ENCODE results near the gene GPSM1. TPM values are rescaled to one million over a fixed set of nuclear protein-coding genes. Genes with fewer than 3 reads are reported as not detected.

Gene GPSM1
- total RNA-seq, 1 experiment from 2014 or later = 26.4 TPM

DNA sequence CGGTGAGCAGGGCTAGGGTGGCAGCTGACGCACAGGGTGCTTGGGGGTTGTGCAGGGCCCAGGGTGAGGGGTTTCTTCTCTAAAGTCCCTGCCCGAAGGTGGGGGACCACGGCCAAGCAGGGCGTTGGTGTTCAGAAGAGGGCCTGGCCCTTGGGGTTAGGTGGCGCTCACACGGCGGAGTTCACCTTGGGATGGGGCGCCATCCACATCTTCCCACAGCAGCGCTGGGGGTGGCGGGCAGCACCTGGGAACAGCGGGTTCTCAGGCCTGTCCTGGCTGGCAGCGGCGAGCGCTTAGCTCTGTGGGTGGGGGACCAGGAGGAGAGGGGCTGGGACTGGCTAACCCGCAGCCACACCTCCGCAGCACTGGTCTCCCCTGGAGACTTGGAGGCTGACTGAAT is 6.1 kb downstream of the GPSM1 start:
- TF ChIP-seq, protein P1, sequence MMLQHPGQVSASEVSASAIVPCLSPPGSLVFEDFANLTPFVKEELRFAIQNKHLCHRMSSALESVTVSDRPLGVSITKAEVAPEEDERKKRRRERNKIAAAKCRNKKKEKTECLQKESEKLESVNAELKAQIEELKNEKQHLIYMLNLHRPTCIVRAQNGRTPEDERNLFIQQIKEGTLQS (IDR thresholded peaks at IDR 0.05) = no peak
- TF ChIP-seq, protein P2, sequence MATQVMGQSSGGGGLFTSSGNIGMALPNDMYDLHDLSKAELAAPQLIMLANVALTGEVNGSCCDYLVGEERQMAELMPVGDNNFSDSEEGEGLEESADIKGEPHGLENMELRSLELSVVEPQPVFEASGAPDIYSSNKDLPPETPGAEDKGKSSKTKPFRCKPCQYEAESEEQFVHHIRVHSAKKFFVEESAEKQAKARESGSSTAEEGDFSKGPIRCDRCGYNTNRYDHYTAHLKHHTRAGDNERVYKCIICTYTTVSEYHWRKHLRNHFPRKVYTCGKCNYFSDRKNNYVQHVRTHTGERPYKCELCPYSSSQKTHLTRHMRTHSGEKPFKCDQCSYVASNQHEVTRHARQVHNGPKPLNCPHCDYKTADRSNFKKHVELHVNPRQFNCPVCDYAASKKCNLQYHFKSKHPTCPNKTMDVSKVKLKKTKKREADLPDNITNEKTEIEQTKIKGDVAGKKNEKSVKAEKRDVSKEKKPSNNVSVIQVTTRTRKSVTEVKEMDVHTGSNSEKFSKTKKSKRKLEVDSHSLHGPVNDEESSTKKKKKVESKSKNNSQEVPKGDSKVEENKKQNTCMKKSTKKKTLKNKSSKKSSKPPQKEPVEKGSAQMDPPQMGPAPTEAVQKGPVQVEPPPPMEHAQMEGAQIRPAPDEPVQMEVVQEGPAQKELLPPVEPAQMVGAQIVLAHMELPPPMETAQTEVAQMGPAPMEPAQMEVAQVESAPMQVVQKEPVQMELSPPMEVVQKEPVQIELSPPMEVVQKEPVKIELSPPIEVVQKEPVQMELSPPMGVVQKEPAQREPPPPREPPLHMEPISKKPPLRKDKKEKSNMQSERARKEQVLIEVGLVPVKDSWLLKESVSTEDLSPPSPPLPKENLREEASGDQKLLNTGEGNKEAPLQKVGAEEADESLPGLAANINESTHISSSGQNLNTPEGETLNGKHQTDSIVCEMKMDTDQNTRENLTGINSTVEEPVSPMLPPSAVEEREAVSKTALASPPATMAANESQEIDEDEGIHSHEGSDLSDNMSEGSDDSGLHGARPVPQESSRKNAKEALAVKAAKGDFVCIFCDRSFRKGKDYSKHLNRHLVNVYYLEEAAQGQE (IDR thresholded peaks at IDR 0.05; ENCODE audit: low read depth) = no peak
- TF ChIP-seq, protein P3, sequence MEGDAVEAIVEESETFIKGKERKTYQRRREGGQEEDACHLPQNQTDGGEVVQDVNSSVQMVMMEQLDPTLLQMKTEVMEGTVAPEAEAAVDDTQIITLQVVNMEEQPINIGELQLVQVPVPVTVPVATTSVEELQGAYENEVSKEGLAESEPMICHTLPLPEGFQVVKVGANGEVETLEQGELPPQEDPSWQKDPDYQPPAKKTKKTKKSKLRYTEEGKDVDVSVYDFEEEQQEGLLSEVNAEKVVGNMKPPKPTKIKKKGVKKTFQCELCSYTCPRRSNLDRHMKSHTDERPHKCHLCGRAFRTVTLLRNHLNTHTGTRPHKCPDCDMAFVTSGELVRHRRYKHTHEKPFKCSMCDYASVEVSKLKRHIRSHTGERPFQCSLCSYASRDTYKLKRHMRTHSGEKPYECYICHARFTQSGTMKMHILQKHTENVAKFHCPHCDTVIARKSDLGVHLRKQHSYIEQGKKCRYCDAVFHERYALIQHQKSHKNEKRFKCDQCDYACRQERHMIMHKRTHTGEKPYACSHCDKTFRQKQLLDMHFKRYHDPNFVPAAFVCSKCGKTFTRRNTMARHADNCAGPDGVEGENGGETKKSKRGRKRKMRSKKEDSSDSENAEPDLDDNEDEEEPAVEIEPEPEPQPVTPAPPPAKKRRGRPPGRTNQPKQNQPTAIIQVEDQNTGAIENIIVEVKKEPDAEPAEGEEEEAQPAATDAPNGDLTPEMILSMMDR (IDR thresholded peaks at IDR 0.05 in 2 of 3, conservative IDR thresholded peaks at IDR 0.05 in 1 of 3; ENCODE audit: borderline replicate concordance in 1 of 3, insufficient read depth in 1 of 3, low read depth in 2 of 3, low read length in 2 of 3) = no peak
- Histone ChIP-seq H3K4me1 (ENCODE audit: control insufficient read depth in 1 of 2, insufficient read depth in 2 of 2, low read length in 2 of 2) (peaks cover 4 to 7% of the 10 kb centered on the region in 2 experiments; a peak in 2 of 4 replicates), H3K27me3 (ENCODE audit: insufficient read depth, low read length) (no peaks in the 10 kb centered on the region), H3K9me2 (ENCODE audit: insufficient read depth) (no peaks in the 10 kb centered on the region), H3K79me2 (ENCODE audit: insufficient read depth, low read length) (peaks cover 13% of the 10 kb centered on the region; the same call in 1 of the 2 replicates), H3K36me3 (ENCODE audit: control insufficient read depth in 1 of 2, insufficient read depth in 2 of 2, low read length in 2 of 2) (no peaks in the 10 kb centered on the region; a peak in 1 of 4 replicates), H3K27ac (ENCODE audit: low read depth, low read length) (no peak overlapping the region), H3K4me3 (replicated peaks in 1 of 2; ENCODE audit: low read depth in 1 of 2, low read length in 2 of 2) (no peak overlapping the region), H2AFZ (ENCODE audit: low read depth, low read length, poor library complexity, severe bottlenecking) (no peak overlapping the region), H3K9me3 (ENCODE audit: control insufficient read depth in 1 of 2, insufficient read depth in 1 of 2, low read depth in 1 of 2, low read length in 2 of 2) (no peaks in the 10 kb centered on the region), H4K20me1 (ENCODE audit: insufficient read depth) (no peaks in the 10 kb centered on the region), H3K4me2 (ENCODE audit: low read length) (no peak overlapping the region), H3K9ac (ENCODE audit: low read length) (no peak overlapping the region)
- DNase-seq (ENCODE audit: low read depth, low spot score) (no peak), ATAC-seq (no peak)
- RAD21 ChIA-PET (ENCODE audit: low non-redundant PET in 1 of 2, low total read pairs in 2 of 2, uncharacterized antibody in 2 of 2, unreplicated experiment in 2 of 2) = no interaction called here
- POLR2A ChIA-PET = no interaction called here
- CTCF ChIA-PET = no interaction called here
- no TSS peak for BruUV-seq (replicated peaks)
- intact Hi-C loops (cut with micrococcal nuclease) = no loop called here

Measured in HCT116 (cell line).